ENCODE results near the gene GRAMD2A. TPM values are rescaled to one million over a fixed set of nuclear protein-coding genes. Genes with fewer than 3 reads are reported as not detected.

The GRAMD2A gene
- total RNA-seq, 1 donor from 2014 or later, result 5.0 TPM

DNA sequence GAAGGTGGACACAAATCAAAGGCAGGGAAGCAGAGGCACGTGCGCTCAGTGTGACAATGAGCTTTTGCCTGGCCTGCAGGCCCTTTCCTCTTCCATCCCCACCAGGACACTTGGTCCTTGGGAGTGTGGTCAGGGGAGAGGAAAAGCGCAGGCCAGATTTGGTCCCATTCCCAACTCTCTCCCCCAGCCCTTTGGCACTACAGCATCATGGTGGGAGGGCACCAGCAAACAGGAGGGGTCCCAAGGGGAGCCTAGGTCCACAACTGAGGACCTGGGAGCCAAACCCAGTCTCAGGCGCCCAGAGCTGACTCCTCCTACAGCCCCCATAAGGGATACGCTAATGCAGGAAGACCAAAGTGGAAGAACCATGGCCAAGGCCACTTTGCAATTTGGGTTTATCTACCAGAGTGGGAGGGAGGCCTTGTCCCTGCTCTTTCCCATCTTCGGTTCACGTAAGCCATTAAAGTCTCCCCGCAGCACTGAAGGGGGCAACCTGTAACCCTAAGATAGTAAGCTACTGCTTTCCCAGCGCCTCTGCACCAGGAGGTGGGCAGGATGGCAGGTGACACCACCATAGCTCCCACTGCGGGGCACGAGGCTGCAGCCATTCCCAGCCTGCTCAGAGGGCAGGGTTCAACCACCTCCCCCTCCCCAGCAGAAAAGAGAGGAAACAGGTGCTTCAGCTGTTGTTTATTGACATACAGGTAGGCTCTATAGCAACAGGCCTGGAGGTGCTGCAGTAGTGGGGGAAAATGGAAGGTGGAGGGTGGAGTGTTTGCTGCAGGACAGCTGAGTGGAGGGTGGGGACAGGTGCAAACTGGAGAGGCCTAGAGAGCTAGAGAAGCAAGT lies 993 bp upstream of the GRAMD2A start:
- DNase-seq (ENCODE audit: low read depth), result no peak
- H3K4me3 ChIP-seq (ENCODE audit: low read depth, low read length), result no peak overlapping the region
- TF ChIP-seq, protein P1, sequence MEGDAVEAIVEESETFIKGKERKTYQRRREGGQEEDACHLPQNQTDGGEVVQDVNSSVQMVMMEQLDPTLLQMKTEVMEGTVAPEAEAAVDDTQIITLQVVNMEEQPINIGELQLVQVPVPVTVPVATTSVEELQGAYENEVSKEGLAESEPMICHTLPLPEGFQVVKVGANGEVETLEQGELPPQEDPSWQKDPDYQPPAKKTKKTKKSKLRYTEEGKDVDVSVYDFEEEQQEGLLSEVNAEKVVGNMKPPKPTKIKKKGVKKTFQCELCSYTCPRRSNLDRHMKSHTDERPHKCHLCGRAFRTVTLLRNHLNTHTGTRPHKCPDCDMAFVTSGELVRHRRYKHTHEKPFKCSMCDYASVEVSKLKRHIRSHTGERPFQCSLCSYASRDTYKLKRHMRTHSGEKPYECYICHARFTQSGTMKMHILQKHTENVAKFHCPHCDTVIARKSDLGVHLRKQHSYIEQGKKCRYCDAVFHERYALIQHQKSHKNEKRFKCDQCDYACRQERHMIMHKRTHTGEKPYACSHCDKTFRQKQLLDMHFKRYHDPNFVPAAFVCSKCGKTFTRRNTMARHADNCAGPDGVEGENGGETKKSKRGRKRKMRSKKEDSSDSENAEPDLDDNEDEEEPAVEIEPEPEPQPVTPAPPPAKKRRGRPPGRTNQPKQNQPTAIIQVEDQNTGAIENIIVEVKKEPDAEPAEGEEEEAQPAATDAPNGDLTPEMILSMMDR (conservative IDR thresholded peaks at IDR 0.05; ENCODE audit: low read depth, low read length), result no peak

DNA sequence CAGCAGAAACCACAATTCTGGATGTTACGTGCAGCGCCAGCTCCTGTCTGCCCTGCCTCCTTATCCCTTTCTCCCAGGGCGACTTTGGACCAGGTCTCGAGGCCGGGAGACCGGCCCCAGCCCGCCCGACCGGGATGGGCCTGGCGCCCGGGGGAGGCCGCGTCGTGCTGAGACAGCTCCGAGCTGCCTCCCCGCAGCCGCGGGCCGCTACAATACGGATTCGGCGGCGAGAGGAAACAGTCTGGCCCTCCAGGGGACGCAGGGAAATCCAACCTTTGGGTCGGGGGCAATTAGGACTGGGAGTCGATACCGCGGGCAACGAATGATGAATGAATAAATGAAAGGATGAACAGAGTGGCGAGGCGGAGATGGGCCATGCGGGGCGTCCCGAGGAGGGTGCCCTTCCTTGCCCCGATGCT lies 537 bp downstream of the GRAMD2A start:
- TF ChIP-seq, protein P1 (conservative IDR thresholded peaks at IDR 0.05; ENCODE audit: low read depth, low read length), result no peak
- peak overlapping the region; percentile 38 for H3K4me3 ChIP-seq (ENCODE audit: low read depth, low read length)
- DNase-seq (ENCODE audit: low read depth), result no peak

DNA sequence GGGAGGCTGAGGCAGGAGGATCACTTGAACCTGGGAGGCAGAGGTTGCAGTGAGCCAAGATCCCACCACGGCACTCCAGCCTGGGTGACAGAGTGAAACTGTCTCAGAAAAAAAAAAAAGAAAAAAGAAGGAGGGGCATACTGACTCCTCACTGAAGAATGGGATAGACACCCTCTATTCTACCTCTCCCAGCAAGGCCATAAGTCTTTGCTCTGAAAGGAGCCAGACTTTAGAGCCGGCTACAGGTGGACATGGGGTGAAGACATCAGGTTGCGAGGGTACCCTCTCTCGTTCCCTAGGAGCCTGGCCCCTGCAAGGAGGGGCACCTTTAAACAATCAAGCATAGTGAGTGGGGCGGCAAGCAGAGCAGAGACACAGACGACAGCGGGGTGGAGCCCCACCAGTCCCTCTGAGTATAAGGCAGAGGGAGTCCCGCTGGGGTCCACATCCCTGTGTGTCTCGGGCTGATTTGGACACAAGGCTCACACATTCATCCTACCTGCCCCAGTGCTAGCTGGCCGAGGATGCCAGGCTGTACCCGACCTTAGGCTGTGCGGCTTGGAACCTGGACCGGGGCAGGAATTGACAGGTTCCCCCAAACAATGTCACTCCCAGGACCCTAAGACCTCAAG lies 1.1 kb downstream of the GRAMD2A start:
- no peak for DNase-seq (ENCODE audit: low read depth)
- peak overlapping the region; percentile 38 for H3K4me3 ChIP-seq (ENCODE audit: low read depth, low read length)
- TF ChIP-seq, protein P1 (conservative IDR thresholded peaks at IDR 0.05; ENCODE audit: low read depth, low read length), result no peak

DNA sequence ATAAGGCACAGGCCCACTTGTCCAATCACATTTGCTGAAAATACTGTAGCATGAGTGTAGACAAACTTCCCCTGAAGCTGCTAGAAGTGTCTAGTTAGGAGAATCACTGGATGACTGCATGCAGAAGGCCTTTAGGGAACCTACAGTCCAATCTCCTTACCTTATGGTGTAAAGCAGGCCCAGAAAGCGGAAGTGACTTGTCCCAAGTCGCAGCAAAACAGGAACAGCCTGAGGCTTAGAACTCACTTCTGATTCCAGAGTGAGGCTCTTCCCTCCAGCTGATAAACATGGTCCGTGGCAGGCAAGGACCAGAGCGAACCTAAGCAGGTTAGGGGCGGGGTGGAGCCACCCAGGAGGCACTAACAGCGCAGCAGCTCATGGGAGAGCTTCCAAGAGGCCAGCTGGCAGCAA lies 2.5 kb downstream of the GRAMD2A start:
- DNase-seq (ENCODE audit: low read depth), result no peak
- TF ChIP-seq, protein P1 (conservative IDR thresholded peaks at IDR 0.05; ENCODE audit: low read depth, low read length), result no peak
- H3K4me3 ChIP-seq (ENCODE audit: low read depth, low read length), result no peak overlapping the region

DNA sequence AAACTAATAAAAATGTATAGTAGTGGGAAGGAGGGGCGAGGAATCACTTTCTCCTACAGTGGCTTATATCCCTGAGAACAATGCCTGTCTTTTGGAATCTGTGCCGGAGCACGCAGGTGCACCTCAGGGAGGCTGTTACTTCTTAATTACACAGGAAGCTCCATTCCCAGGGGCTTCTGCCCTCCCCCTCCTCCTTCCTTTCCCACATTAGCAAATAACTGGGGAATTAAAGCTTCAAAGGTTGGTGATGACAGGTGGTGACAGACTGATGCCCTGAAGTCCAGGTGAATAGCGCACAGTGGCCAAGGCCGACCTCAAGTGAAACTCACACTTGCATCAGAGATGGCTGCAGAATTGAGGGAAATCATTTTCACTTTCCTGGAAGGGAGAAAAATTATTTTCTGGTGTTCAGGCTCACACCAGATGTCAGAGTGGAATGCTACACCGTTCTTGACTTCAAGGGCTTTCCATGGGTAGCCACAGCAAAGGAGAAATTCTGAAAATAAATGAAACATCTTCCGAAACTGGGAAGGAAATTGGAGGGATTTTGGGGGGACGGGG lies 3.7 kb downstream of the GRAMD2A start:
- H3K4me3 ChIP-seq (ENCODE audit: low read depth, low read length), result no peak overlapping the region
- TF ChIP-seq, protein P1 (conservative IDR thresholded peaks at IDR 0.05; ENCODE audit: low read depth, low read length), result no peak
- no peak for DNase-seq (ENCODE audit: low read depth)

DNA sequence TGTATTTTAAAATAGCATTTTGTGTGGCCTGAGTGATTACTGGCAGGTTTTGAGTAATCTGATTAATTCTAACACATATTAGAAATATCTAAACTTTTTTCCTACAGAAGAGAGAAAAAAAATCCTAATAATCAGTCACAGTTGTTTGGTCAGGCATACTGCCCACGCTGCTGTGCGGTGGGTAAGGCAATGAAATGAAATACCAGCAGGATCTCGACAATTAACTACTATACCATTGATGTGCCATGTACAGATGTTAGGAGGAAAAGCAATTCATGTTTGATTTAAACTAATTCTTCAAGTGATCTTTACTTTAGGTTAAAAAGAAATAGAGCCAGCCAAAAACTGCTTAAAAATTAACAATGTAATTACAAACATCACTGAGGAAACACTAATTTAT lies 5.2 kb downstream of the GRAMD2A start:
- DNase-seq (ENCODE audit: low read depth), result no peak
- no peak overlapping the region for H3K4me3 ChIP-seq (ENCODE audit: low read depth, low read length)

More for the DNA sequence above, 5.2 kb downstream of the GRAMD2A start:
- TF ChIP-seq, protein P1 (conservative IDR thresholded peaks at IDR 0.05; ENCODE audit: low read depth, low read length), result no peak
